HG03469 (cell line): ENCODE data around the gene NOP56.

Experiments used
- ATAC-seq: cut with Tn5 transposase; IDR thresholded peaks from one replicate; pipeline ENCODE4 v1.9.1; 2021; ENCODE audit warnings: mild to moderate bottlenecking, moderate library complexity, moderate number of reproducible peaks; ENCODE audit not compliant: unreplicated experiment

Gene NOP56

GRCh38 chr20:2651772-2652723 lies at the start of gene NOP56:
Gene NOP56, plus strand, starts transcription at chr20:2652632. Its CDS starts 29 bp downstream, at chr20:2652661.
- ATAC-seq, result peak; percentile 62

- no peak for ATAC-seq
These were observed 49.7 kb upstream of the NOP56 start for GRCh38 chr20:2602746-2603145.

GRCh38 chr20:2603816-2604505 lies 48.5 kb upstream of the NOP56 start:
- no peak for ATAC-seq

GRCh38 chr20:2604506-2604835 lies 48.0 kb upstream of the NOP56 start:
- ATAC-seq, result no peak

- no peak for ATAC-seq
These were observed 45.9 kb upstream of the NOP56 start for GRCh38 chr20:2606507-2607006.

- no peak for ATAC-seq
These were observed 42.1 kb upstream of the NOP56 start for GRCh38 chr20:2610326-2610725.

GRCh38 chr20:2610941-2611720 lies 41.3 kb upstream of the NOP56 start:
- no peak for ATAC-seq

GRCh38 chr20:2612073-2612472 lies 40.4 kb upstream of the NOP56 start:
- ATAC-seq, result no peak

- no peak for ATAC-seq
These were observed 35.8 kb upstream of the NOP56 start for GRCh38 chr20:2616634-2617033.

GRCh38 chr20:2617099-2617714 lies 35.2 kb upstream of the NOP56 start:
- no peak for ATAC-seq

GRCh38 chr20:2618815-2619214 lies 33.6 kb upstream of the NOP56 start:
- no peak for ATAC-seq

GRCh38 chr20:2619337-2619736 lies 33.1 kb upstream of the NOP56 start:
- ATAC-seq, result no peak

GRCh38 chr20:2619961-2620595 lies 32.4 kb upstream of the NOP56 start:
- no peak for ATAC-seq

GRCh38 chr20:2624190-2624589 lies 28.2 kb upstream of the NOP56 start:
- no peak for ATAC-seq

GRCh38 chr20:2625062-2625461 lies 27.4 kb upstream of the NOP56 start:
- ATAC-seq, result no peak

GRCh38 chr20:2626853-2627541 lies 25.4 kb upstream of the NOP56 start:
- ATAC-seq, result no peak

GRCh38 chr20:2631228-2631627 lies 21.2 kb upstream of the NOP56 start:
- ATAC-seq, result no peak

- no peak for ATAC-seq
These were observed 19.1 kb upstream of the NOP56 start for GRCh38 chr20:2633381-2633780.

GRCh38 chr20:2637246-2637645 lies 15.2 kb upstream of the NOP56 start:
- ATAC-seq, result no peak

- no peak for ATAC-seq
These were observed 12.2 kb upstream of the NOP56 start for GRCh38 chr20:2640260-2640659.
